Measurements from ENCODE around the gene ARHGAP18. TPM values are rescaled to one million over a fixed set of nuclear protein-coding genes. Genes with fewer than 3 reads are reported as not detected.

ARHGAP18 gene
- total and polyA plus RNA-seq, 2 experiments from 2014 or later, result 0.45 to 1.3 TPM

DNA sequence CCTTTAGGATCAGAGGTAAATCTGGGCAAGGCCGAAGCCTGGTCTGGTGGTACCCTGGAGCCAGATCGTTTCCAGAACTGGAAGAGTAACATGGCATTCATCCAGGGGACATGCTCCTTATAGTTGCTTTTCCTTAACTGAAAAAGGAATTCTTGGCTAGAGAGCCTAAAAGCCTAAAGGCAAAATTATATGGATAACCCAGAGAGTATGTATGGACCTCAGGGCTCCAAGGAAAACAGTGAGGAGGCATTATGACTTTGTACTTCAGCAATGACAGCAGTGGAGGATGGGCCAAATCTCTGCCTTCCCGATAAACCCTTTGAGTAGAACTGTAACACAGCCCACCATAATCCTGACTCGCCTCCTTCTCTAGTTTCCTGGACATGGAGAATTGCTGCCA is 29.3 kb downstream of the ARHGAP18 start:
- no peak overlapping the region for H3K27ac ChIP-seq
- DNase-seq (ENCODE audit: low read depth in 1 of 2, low spot score in 1 of 2), result no peak

DNA sequence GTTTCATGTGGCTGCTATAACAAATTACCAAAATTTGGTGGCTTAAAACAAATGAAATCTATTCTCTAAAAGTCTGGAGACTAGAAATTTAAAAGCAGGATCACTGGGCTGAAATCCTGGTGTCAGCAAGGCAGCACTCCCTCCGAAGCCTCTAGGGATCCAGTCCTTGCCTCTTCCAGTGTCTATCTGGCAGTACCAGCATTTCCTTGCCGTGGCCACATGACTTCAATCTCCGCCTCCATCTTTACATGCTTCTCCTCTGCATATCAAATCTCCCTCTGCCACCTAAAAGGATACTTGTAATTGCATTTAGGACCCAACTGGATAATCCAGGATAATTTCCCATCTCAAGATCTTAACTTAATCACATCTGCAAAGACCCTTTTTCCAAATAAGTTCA is 30.2 kb downstream of the ARHGAP18 start:
- TF ChIP-seq, protein P1, sequence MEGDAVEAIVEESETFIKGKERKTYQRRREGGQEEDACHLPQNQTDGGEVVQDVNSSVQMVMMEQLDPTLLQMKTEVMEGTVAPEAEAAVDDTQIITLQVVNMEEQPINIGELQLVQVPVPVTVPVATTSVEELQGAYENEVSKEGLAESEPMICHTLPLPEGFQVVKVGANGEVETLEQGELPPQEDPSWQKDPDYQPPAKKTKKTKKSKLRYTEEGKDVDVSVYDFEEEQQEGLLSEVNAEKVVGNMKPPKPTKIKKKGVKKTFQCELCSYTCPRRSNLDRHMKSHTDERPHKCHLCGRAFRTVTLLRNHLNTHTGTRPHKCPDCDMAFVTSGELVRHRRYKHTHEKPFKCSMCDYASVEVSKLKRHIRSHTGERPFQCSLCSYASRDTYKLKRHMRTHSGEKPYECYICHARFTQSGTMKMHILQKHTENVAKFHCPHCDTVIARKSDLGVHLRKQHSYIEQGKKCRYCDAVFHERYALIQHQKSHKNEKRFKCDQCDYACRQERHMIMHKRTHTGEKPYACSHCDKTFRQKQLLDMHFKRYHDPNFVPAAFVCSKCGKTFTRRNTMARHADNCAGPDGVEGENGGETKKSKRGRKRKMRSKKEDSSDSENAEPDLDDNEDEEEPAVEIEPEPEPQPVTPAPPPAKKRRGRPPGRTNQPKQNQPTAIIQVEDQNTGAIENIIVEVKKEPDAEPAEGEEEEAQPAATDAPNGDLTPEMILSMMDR (IDR thresholded peaks at IDR 0.05; ENCODE audit: low read depth, low read length), result no peak
- no peaks in the 10 kb centered on the region for H3K9me3 ChIP-seq (ENCODE audit: low read depth)
- no peak overlapping the region for H3K27ac ChIP-seq
- no peaks in the 10 kb centered on the region for H3K27me3 ChIP-seq
- no peak overlapping the region for H3K4me3 ChIP-seq
- DNase-seq (ENCODE audit: low read depth in 1 of 2, low spot score in 1 of 2), result peak in 1 of 2 donors; percentile 33
- H3K36me3 ChIP-seq, result no peaks in the 10 kb centered on the region
- H3K4me1 ChIP-seq (ENCODE audit: low read depth), result no peaks in the 10 kb centered on the region

More for the DNA sequence above, 29.3 kb downstream of the ARHGAP18 start:
- Histone ChIP-seq H3K36me3 (no peaks in the 10 kb centered on the region), H3K4me1 (ENCODE audit: low read depth) (no peaks in the 10 kb centered on the region), H3K4me3 (no peak overlapping the region), H3K27me3 (no peaks in the 10 kb centered on the region), H3K9me3 (ENCODE audit: low read depth) (no peaks in the 10 kb centered on the region)
- TF ChIP-seq, protein P1 (IDR thresholded peaks at IDR 0.05; ENCODE audit: low read depth, low read length), result no peak

DNA sequence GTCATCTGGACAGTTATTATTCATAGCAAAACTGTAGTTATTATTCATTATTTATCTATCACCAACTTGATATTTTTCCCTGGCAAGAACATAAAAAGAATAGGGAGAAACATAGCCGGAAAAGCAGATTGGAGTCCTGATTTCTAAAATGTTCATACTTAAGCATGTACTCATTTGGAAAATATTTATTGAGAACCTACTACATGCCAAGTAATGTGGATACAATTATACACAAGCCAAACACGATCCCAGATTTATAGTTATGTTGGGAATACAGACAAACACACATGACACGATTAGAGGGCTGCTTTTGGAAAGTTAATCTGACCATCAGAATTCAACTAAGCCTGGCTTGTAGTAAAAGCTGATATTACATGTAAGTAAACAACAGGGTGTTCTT is 30.7 kb downstream of the ARHGAP18 start:
- Histone ChIP-seq H3K27me3 (no peaks in the 10 kb centered on the region), H3K27ac (no peak overlapping the region), H3K4me1 (ENCODE audit: low read depth) (no peaks in the 10 kb centered on the region), H3K4me3 (no peak overlapping the region), H3K36me3 (no peaks in the 10 kb centered on the region), H3K9me3 (ENCODE audit: low read depth) (no peaks in the 10 kb centered on the region)
- peak in 1 of 2 donors; percentile 27 for DNase-seq (ENCODE audit: low read depth in 1 of 2, low spot score in 1 of 2)
- TF ChIP-seq, protein P1 (IDR thresholded peaks at IDR 0.05; ENCODE audit: low read depth, low read length), result no peak

DNA sequence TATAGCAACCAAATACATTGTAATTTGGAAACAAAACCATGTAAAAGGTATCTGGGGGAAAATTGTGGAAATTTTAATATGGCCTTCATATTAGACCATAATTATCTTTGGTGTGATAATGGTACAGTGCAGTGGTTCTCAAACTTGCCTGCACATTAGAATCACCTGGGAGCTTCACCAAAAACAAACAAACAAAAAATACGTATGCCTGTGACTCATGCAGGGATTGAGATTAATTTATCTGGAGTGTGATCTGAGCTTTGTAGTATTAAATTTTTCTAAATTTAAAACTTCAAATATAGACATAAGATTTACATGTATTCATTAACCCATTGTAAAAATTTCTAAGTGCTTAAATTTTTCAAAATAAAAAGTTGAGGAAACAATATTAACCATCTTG is 31.5 kb downstream of the ARHGAP18 start:
- Histone ChIP-seq H3K27me3 (no peaks in the 10 kb centered on the region), H3K27ac (no peak overlapping the region), H3K36me3 (no peaks in the 10 kb centered on the region), H3K4me1 (ENCODE audit: low read depth) (peaks cover 3% of the 10 kb centered on the region), H3K9me3 (ENCODE audit: low read depth) (no peaks in the 10 kb centered on the region), H3K4me3 (no peak overlapping the region)
- DNase-seq (ENCODE audit: low read depth in 1 of 2, low spot score in 1 of 2), result no peak
- TF ChIP-seq, protein P1 (IDR thresholded peaks at IDR 0.05; ENCODE audit: low read depth, low read length), result no peak

DNA sequence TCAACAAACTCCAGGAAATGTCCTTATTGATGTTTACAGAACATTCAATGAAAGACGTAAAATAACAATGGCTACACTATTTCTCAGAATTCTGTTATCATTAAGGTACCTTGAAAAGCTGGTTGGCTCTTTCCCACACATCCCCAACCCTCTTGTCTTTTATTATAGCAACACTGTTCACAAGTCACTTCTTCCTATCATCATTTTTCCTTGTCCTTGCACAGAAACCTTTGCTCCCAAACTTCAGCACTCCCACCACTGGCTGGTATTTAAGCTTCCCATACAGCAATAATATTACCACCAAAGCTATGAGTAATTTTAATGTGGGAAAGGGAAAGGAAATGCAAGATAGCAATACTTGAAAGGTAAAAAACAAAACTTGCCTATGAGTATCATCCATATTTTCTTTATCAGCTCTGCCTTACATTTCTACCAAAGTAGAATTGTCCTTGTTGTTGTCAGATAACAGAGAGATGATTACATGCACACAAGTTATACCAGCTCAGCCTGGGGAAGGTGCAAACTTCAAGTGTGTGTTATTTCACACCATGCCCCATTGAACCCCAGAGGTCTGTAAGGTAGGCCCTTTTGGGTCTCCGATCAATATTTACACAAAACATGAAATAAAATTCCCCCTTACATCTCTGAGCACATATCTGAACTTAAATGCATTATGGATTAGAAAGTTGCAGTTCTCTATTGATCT is 32.2 kb downstream of the ARHGAP18 start:
- H3K4me1 ChIP-seq (ENCODE audit: low read depth), result peaks cover 6% of the 10 kb centered on the region
- H3K36me3 ChIP-seq, result no peaks in the 10 kb centered on the region
- H3K4me3 ChIP-seq, result no peak overlapping the region
- TF ChIP-seq, protein P1 (IDR thresholded peaks at IDR 0.05; ENCODE audit: low read depth, low read length), result no peak
- no peaks in the 10 kb centered on the region for H3K9me3 ChIP-seq (ENCODE audit: low read depth)
- H3K27me3 ChIP-seq, result no peaks in the 10 kb centered on the region
- no peak overlapping the region for H3K27ac ChIP-seq
- DNase-seq (ENCODE audit: low read depth in 1 of 2, low spot score in 1 of 2), result no peak
